ENCODE results near the gene PERP.
"Not testable (repeated sequence)": the region's sequence is repeated elsewhere in the genome, so short reads cannot be mapped to it uniquely, and the experiment has no call there.

PERP gene

DNA sequence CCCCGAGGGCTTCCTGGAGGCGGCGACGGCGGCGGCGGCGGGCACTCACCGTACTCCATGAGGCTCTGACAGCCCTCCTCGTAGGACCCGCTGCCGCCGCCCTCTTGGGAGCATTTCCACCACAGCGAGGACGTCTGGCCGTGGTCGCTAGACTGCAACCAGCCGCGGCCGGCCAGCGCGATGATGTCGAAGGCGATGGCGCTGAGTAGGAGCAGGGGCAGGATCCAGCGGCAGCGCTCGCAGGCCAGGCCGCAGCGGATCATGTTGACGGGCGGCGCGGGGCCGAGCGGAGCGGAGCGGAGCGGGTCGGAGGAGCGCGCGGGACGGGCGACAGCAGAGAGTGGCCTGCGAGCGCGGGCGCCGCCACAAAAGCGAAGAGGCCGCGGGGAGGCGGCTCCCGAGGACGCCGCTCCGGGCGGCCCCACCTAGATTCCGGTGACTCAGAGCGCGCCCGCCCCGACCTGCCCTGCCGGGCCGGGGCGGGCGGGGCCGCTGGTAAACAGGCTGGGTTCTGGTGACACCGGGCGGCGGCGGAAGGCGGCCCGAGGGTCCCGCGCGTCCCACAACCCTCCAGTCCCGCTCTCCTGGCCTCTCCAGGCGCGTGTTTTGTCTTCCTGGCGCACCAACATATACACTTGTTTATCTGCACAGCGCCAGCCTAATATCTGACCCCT is at the start of gene PERP:
Gene PERP (minus strand): TSS at position 342 of the 674 bp plus-strand sequence. CDS start 79 bp downstream, at position 263.
- DNase-seq (ENCODE audit: low spot score): peak; percentile 62

- no peak for DNase-seq (ENCODE audit: low spot score)
These were observed 48.2 kb upstream of the PERP start for GRCh38 chr6:138155443-138155842.

DNA sequence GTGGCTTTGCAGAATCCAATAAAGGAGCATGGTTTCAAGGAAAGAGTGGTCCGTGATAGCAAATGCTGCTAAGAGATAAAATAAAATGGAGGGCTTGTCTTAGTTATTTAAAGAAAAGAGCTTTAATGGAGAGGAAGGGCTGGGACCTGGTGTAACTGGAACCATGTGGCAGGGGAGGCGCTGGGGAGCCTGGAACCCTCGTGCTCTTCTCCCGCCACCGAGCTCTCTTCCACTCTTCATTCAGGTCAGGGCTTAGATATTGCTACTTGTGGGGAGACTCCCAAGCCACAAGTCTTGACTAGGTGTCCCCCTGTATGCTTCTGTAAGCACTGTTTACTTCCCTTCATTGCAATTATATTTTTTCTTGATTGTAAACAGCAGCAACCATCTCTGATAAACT is 39.3 kb upstream of the PERP start:
- no peak for DNase-seq (ENCODE audit: low spot score)

DNA sequence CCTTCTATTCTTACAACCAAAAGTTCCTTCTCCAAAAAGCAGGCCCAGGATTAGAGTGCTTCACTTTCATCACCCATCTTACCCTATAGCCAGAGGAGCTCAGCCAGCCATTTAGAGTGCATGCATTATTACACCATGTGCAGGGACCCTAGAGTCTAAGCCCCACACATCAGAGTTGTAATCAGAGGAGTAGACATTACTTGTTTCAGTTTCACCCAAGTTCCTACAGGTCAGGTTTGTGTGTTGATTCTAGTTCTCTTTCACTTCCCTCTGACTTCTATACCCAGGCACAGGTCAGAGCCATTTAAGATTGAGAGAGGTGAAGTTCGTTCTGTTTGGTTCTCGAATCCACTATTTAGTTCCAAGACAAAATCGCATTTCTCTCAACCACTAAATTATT is 38.2 kb upstream of the PERP start:
- no peak for DNase-seq (ENCODE audit: low spot score)

DNA sequence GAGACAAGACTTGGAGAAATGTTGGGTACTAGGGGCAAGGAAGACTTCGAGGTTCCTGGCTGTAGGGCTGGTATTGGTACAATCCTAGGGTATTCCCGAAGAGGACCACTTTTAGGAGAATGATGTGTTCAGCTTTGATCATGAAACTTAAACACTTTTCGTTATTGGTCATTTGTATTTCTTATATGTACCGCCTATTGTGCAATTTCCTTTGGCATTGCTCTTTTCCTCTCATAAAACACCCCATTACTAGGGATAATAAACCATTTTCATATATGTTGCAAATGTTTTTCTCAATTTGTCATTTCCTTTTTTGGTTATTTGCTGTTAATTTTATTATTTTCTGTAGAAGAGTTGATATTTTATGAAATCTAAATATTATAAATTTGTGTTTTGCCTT is 35.6 kb upstream of the PERP start:
- DNase-seq (ENCODE audit: low spot score): no peak

DNA sequence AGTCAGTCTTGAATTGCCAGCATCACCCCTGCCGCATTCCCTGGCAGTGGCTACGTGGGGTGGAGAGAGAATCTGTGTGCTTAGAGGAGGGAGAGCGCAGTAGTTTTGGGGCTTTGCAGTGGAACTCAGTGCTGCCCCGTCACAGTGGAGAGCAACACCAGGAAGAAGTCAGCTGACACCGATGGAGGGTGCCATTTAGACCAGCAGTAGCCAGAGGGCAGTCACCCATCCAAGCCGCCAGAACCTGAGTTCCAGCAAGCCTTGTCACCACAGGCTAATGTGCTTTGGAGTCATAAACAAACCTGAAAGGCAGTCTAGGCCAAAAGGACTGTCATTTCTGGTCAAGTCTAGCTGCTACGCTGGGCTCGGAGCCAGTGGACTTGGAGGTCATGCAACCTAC is 22.0 kb upstream of the PERP start:
- no peak for DNase-seq (ENCODE audit: low spot score)

- DNase-seq (ENCODE audit: low spot score): no peak
These were observed 20.9 kb upstream of the PERP start for GRCh38 chr6:138128096-138128495.

GRCh38 chr6:138124096-138124495 is 16.9 kb upstream of the PERP start:
- DNase-seq (ENCODE audit: low spot score): no peak

DNA sequence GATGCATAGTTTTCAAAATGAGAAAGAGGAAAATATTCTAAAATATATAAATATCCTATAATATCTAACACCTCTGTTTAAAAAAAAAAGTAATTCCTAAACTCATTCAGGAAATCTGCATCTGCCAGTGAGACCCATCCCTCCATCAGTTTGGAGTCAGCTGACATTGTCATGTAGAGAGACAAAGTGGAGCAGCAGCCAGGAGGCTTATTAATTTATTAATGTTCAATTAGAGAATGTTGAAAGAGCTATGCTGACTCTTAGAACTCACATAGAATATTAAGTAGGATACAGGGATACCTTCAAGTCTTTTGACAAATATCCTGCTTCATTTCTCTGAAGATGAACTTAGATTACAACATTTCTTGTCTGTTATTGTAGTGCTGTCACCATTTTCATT is 12.8 kb upstream of the PERP start:
- no peak for DNase-seq (ENCODE audit: low spot score)

DNA sequence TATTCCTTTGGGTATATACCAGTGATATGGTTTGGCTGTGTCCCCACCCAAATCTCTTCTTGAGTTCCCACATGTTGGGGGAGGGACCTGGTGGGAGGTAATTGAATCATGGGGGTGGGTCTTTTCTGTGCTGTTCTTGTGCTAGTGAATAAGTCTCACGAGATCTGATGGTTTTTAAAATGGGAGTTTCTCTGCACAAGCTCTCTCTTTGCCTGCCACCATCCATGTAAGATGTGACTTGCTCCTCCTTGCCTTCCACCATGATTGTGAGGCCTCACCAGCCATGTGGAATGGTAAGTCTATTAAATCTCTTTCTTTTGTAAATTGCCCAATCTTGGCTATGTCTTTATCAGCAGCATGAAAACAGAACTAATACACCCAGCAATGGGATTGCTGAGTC is 12.0 kb upstream of the PERP start:
- not testable (repeated sequence) for DNase-seq (ENCODE audit: low spot score)

DNA sequence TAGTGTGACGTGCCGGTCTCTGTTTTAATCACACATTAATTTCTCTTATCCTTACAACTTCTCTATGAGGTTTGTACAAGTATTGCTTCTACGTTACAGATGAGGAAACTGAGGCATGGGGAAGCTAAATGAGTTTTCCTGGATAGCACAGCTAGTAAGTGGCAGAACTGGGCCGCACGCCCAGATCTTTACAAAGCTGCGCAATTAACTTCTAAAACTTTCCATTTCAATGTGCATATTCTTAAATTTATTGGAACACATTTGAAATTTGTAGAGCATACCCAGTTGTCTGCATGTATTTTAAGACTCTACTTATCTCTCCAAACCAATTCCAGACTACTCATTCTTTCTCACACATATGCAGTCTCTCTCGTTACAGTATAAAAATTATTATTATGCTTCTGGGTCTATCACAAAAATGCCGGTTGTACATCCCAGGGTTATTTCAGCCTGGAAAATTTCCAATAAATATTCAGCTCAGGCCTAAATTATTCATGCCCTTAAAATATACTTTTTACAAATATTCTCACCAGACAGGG is 10.2 kb upstream of the PERP start:
- no peak for DNase-seq (ENCODE audit: low spot score)

DNA sequence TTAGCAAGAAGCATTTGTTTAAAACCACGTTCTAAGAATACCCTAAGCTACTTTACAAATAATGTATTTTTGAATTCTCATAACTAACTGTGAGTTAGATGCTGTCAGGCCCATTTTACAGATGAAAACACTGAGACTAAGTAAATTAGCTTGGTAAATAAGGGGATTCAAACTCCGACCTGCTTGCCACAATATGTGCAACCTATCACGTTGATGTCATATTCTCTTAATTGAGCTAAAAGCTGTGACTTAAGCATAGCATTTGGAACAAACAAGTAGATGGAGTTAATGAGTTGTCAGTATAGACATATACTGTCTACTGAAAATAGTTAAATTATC is 9.4 kb upstream of the PERP start:
- no peak for DNase-seq (ENCODE audit: low spot score)

GRCh38 chr6:138115877-138116660 is 8.8 kb upstream of the PERP start:
- peak; percentile 54 for DNase-seq (ENCODE audit: low spot score)

GRCh38 chr6:138115201-138115600 is 8.0 kb upstream of the PERP start:
- DNase-seq (ENCODE audit: low spot score): no peak

DNA sequence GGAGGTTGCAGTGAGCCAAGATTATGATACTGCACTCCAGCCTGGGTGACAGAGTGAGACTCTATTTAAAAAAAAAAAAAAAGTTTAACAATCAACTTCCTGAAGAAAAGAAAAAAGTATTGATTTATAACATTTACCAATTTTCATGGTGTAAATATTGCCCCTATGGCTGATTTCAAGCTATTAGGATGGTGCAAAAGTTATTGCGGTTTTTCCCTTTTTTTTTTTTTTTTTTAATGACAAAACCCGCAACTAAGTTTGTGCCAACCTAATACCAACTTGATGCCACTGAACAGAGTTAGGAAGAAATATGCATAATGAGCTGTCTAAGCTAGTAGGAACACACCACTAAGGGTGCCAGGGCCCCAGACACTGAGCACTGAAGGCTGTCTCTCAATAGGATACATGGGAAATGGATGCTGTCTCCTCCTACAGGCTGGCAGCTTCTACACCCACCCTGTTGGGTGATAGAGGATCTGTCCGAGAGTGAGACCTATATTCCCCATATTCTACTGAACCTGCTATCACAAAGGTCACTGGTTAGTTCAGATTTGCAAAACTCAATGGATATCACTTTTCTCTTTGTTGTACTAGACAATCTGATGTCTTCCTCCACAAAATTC is 6.5 kb upstream of the PERP start:
- DNase-seq (ENCODE audit: low spot score): no peak

DNA sequence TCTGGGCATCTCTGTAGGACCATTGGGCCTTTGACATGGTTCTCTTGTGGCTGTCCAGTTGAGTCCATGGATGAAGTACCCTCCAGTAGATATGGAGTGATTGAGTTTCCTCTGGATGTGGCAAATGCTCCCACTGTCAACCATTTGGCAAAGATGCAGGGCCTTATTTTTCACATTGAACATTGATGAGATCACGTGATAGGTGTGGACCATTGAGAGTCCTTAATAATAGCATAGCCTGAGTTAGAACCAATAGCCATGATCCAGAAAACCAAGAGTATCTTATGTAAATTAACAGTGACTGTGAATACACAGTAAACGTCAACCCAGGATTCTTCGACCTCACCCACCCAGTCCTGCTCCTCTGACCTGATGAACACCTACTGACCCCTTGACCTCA is 3.0 kb upstream of the PERP start:
- no peak for DNase-seq (ENCODE audit: low spot score)

DNA sequence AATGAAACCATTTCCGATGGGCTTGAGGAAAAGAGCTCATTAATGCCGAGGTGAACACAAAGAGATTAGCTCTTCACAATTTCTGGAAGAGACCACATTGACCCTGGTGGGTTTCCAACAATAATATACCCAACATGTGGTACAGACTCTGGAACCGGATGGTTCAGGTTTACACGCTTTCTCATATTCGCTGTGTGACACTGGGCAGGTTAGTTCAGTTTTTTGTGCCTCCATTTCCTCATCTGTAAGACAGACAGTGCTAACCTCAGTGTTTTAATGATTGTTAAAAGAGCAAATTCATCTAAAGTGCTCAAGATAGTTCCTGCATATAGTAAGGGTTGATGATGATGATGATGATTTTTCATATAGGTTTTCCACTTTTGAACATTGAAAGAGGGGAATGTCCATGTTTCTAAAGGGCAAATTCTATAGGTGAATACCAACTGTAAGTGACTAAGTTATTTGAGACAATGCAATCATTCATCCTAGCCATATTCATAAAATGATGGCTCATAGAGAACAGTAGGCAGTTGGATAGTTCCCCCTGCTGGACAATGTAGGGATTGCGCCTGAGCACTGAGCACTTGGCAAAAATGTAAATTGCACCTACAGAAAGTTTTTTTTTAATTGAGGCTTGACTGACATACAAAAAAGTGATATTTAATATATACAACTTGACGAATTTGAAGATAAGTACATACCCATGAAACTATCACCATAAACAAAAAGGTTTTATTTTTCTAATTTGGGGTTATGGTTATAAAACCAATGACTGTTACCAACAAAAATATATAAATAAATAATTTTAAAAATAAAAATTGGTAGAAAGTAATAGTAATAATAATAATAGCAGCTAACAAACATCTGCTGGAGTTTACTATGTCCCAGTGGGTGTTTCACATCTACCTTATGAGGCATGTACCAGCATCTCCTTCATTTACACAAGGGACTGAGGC is 2.1 kb upstream of the PERP start:
- peak; percentile 35 for DNase-seq (ENCODE audit: low spot score)

- DNase-seq (ENCODE audit: low spot score): no peak
These were observed 753 bp upstream of the PERP start for GRCh38 chr6:138107752-138108592.

- no peak for DNase-seq (ENCODE audit: low spot score)
These were observed 548 bp downstream of the PERP start for GRCh38 chr6:138106665-138107077.

- DNase-seq (ENCODE audit: low spot score): peak; percentile 27
These were observed 1.1 kb downstream of the PERP start for GRCh38 chr6:138105880-138106664.
